ENCODE results near the gene C1orf210. TPM values are rescaled to one million over a fixed set of nuclear protein-coding genes. Genes with fewer than 3 reads are reported as not detected.

The C1orf210 gene
- total and polyA plus RNA-seq, 9 of the 15 experiments (the other 6 are each of a cell fraction or from before 2014, with no cell fraction given) = 0.21 TPM; not detected in 8

GRCh38 chr1:43235451-43236121, 49.8 kb downstream of the C1orf210 start:
- CTCF ChIA-PET (ENCODE audit: low intra/inter-chr PET ratio) = no interaction called here
- no peak overlapping the region for H3K27ac ChIP-seq (ENCODE audit: extremely low read depth, low read depth, low read length)
- POLR2A ChIA-PET = interaction anchor here (1.3 kb wide), 1 partner anchor 13 kb away, joined by 4 read pairs; no protein-coding TSS in a partner anchor
- no peaks in the 10 kb centered on the region for H3K36me3 ChIP-seq (ENCODE audit: control insufficient read depth, insufficient read depth, low read length)
- no peak for FAIRE-seq
- in situ Hi-C loops (cut with MboI) (loop anchor here (10.0 kb wide), 1 partner anchor 699 kb away; the partner anchor contains the start of gene ARTN), intact Hi-C loops (cut with micrococcal nuclease) (no loop called here)
- no peak overlapping the region for H3K9ac ChIP-seq (ENCODE audit: insufficient read depth in 1 of 2, low read depth in 2 of 2, low read length in 2 of 2)
- H3K4me3 ChIP-seq = no peak overlapping the region
- TF ChIP-seq HNRNPH1 (optimal IDR thresholded peaks at IDR 0.05; ENCODE audit: low read depth, low read length) (no peak), HOMEZ (CRISPR knock-in tag; IDR thresholded peaks at IDR 0.05) (no peak), SMAD2 (IDR thresholded peaks at IDR 0.05; ENCODE audit: low read depth, low read length) (no peak), GABPB2 (CRISPR knock-in tag; conservative IDR thresholded peaks at IDR 0.05) (no peak), CBFB (CRISPR knock-in tag; IDR thresholded peaks at IDR 0.05) (no peak), PML (IDR thresholded peaks at IDR 0.05; ENCODE audit: low read length) (no peak), PURB (CRISPR knock-in tag; IDR thresholded peaks at IDR 0.05; ENCODE audit: low read depth) (no peak), ZNF511 (CRISPR knock-in tag; IDR thresholded peaks at IDR 0.05) (no peak), XRCC5 (IDR thresholded peaks at IDR 0.05; ENCODE audit: low read depth, low read length) (no peak), PBX2 (CRISPR knock-in tag; IDR thresholded peaks at IDR 0.05; ENCODE audit: low read depth) (no peak), PBX2 (tag; conservative IDR thresholded peaks at IDR 0.05; ENCODE audit: low read depth) (no peak), ZNF740 (CRISPR knock-in tag; IDR thresholded peaks at IDR 0.05) (no peak), ZNF740 (tag; IDR thresholded peaks at IDR 0.05) (no peak), FOXJ3 (CRISPR knock-in tag; IDR thresholded peaks at IDR 0.05) (no peak), SMAD3 (CRISPR knock-in tag; conservative IDR thresholded peaks at IDR 0.05) (no peak), HDGF (IDR thresholded peaks at IDR 0.05) (no peak), ZNF232 (CRISPR knock-in tag; IDR thresholded peaks at IDR 0.05) (no peak)
- no peaks in the 10 kb centered on the region for H3K9me3 ChIP-seq (replicated peaks; ENCODE audit: control insufficient read depth, insufficient read depth, low read depth, low read length)
- peaks cover 7% of the 10 kb centered on the region; the same call in 1 of the 2 replicates for H4K20me1 ChIP-seq (replicated peaks; ENCODE audit: control insufficient read depth, insufficient read depth, low read length)
- no peak for DNase-seq (ENCODE audit: extremely low read depth in 1 of 4, low spot score in 3 of 4)
- 3% methylated on average over 9 of the region's 9 CpGs for WGBS (ENCODE audit: insufficient coverage, low coverage, missing lambda C conversion rate)
- no peaks in the 10 kb centered on the region for H3K9me1 ChIP-seq (ENCODE audit: control insufficient read depth, insufficient read depth, low read length)
- H3K4me1 ChIP-seq (replicated peaks in 1 of 2; ENCODE audit: control insufficient read depth in 2 of 2, insufficient read depth in 2 of 2, low read length in 2 of 2) = no peaks in the 10 kb centered on the region
- no peaks in the 10 kb centered on the region for H3K79me2 ChIP-seq (ENCODE audit: control insufficient read depth, insufficient read depth, low read length)
- peaks cover 26 to 61% of the 10 kb centered on the region in 2 experiments for H3K27me3 ChIP-seq (ENCODE audit: control insufficient read depth in 2 of 2, insufficient read depth in 2 of 2, low read length in 2 of 2)
- no peak for ATAC-seq
- BruUV-seq (replicated peaks) = no TSS peak
- H3K4me2 ChIP-seq (ENCODE audit: insufficient read depth, low read length) = no peak overlapping the region
- no peak overlapping the region for H2AFZ ChIP-seq (ENCODE audit: low read depth, low read length)
